ENCODE data around the gene VSX1.

VSX1 gene

GRCh38 chr20:25049261-25050060, 32.5 kb downstream of the VSX1 start:
- H3K4me1 ChIP-seq (ENCODE audit: control extremely low read depth in 1 of 4, control insufficient read depth in 4 of 4, insufficient read depth in 4 of 4, low read length in 3 of 4): peaks cover 7 to 35% (median 24%) of the 10 kb centered on the region in 4 experiments
- H3K9me3 ChIP-seq (ENCODE audit: control extremely low read depth in 1 of 5, control insufficient read depth in 4 of 5, insufficient read depth in 2 of 5, low read depth in 1 of 5, low read length in 4 of 5): no peaks in the 10 kb centered on the region
- no peak overlapping the region for H3K4me3 ChIP-seq (ENCODE audit: control insufficient read depth in 1 of 7, extremely low read depth in 1 of 7, insufficient read depth in 4 of 7, low read depth in 2 of 7, low read length in 6 of 7)
- no peak overlapping the region for H3K27ac ChIP-seq (ENCODE audit: insufficient read depth in 1 of 2, low read depth in 1 of 2, low read length in 2 of 2, poor library complexity in 1 of 2, severe bottlenecking in 2 of 2)
- over 99% methylated on average over 14 of the region's 16 CpGs for WGBS (ENCODE audit: insufficient coverage)
- no peaks in the 10 kb centered on the region for H3K27me3 ChIP-seq (replicated peaks in 2 of 5; ENCODE audit: control insufficient read depth in 4 of 5, insufficient read depth in 5 of 5, low read length in 4 of 5)
- CTCF ChIA-PET: interaction anchor here (1.0 to 1.3 kb wide), 3 partner anchors 15 to 55 kb away, joined by 3 read pairs; no protein-coding TSS in a partner anchor
- POLR2A ChIA-PET: no interaction called here
- peaks cover 9 to 44% (median 29%) of the 10 kb centered on the region in 4 experiments for H3K36me3 ChIP-seq (ENCODE audit: control insufficient read depth in 4 of 4, insufficient read depth in 4 of 4, low read length in 3 of 4)
- DNase-seq: no peak

- H3K27me3 ChIP-seq (replicated peaks in 2 of 5; ENCODE audit: control insufficient read depth in 4 of 5, insufficient read depth in 5 of 5, low read length in 4 of 5): no peaks in the 10 kb centered on the region
- H3K27ac ChIP-seq (ENCODE audit: insufficient read depth in 1 of 2, low read depth in 1 of 2, low read length in 2 of 2, poor library complexity in 1 of 2, severe bottlenecking in 2 of 2): no peak overlapping the region
- ChIA-PET CTCF (interaction anchor here (1.3 kb wide), 1 partner anchor 38 kb away, joined by 3 read pairs; no protein-coding TSS in a partner anchor), POLR2A (no interaction called here)
- 98% methylated on average over 7 of the region's 8 CpGs for WGBS (ENCODE audit: insufficient coverage)
- peaks cover 9 to 44% (median 29%) of the 10 kb centered on the region in 4 experiments for H3K36me3 ChIP-seq (ENCODE audit: control insufficient read depth in 4 of 4, insufficient read depth in 4 of 4, low read length in 3 of 4)
- H3K4me1 ChIP-seq (ENCODE audit: control extremely low read depth in 1 of 4, control insufficient read depth in 4 of 4, insufficient read depth in 4 of 4, low read length in 3 of 4): peaks cover 4 to 31% (median 20%) of the 10 kb centered on the region in 4 experiments
- H3K4me3 ChIP-seq (ENCODE audit: control insufficient read depth in 1 of 7, extremely low read depth in 1 of 7, insufficient read depth in 4 of 7, low read depth in 2 of 7, low read length in 6 of 7): no peak overlapping the region
- H3K9me3 ChIP-seq (ENCODE audit: control extremely low read depth in 1 of 5, control insufficient read depth in 4 of 5, insufficient read depth in 2 of 5, low read depth in 1 of 5, low read length in 4 of 5): no peaks in the 10 kb centered on the region
- no peak for DNase-seq
Observed at GRCh38 chr20:25048519-25048952, 33.4 kb downstream of the VSX1 start.

- no peak overlapping the region for H3K27ac ChIP-seq (ENCODE audit: insufficient read depth in 1 of 2, low read depth in 1 of 2, low read length in 2 of 2, poor library complexity in 1 of 2, severe bottlenecking in 2 of 2)
- CTCF ChIA-PET: no interaction called here
- no peak overlapping the region for H3K4me3 ChIP-seq (ENCODE audit: control insufficient read depth in 1 of 7, extremely low read depth in 1 of 7, insufficient read depth in 4 of 7, low read depth in 2 of 7, low read length in 6 of 7)
- peaks cover 9 to 44% (median 29%) of the 10 kb centered on the region in 4 experiments for H3K36me3 ChIP-seq (ENCODE audit: control insufficient read depth in 4 of 4, insufficient read depth in 4 of 4, low read length in 3 of 4)
- DNase-seq: no peak
- H3K9me3 ChIP-seq (ENCODE audit: control extremely low read depth in 1 of 5, control insufficient read depth in 4 of 5, insufficient read depth in 2 of 5, low read depth in 1 of 5, low read length in 4 of 5): no peaks in the 10 kb centered on the region
- peaks cover 0 to 31% (median 20%) of the 10 kb centered on the region in 4 experiments for H3K4me1 ChIP-seq (ENCODE audit: control extremely low read depth in 1 of 4, control insufficient read depth in 4 of 4, insufficient read depth in 4 of 4, low read length in 3 of 4)
- H3K27me3 ChIP-seq (replicated peaks in 2 of 5; ENCODE audit: control insufficient read depth in 4 of 5, insufficient read depth in 5 of 5, low read length in 4 of 5): no peaks in the 10 kb centered on the region
- 99% methylated on average over 13 of the region's 13 CpGs for WGBS (ENCODE audit: insufficient coverage)
- POLR2A ChIA-PET: no interaction called here
Observed at GRCh38 chr20:25047766-25048165, 34.2 kb downstream of the VSX1 start.

GRCh38 chr20:25046736-25047666, 34.9 kb downstream of the VSX1 start:
- H3K9me3 ChIP-seq (ENCODE audit: control extremely low read depth in 1 of 5, control insufficient read depth in 4 of 5, insufficient read depth in 2 of 5, low read depth in 1 of 5, low read length in 4 of 5): no peaks in the 10 kb centered on the region
- no peaks in the 10 kb centered on the region for H3K27me3 ChIP-seq (replicated peaks in 2 of 5; ENCODE audit: control insufficient read depth in 4 of 5, insufficient read depth in 5 of 5, low read length in 4 of 5)
- POLR2A ChIA-PET: no interaction called here
- no peak overlapping the region for H3K27ac ChIP-seq (ENCODE audit: insufficient read depth in 1 of 2, low read depth in 1 of 2, low read length in 2 of 2, poor library complexity in 1 of 2, severe bottlenecking in 2 of 2)
- peaks cover 0 to 32% (median 22%) of the 10 kb centered on the region in 4 experiments for H3K4me1 ChIP-seq (ENCODE audit: control extremely low read depth in 1 of 4, control insufficient read depth in 4 of 4, insufficient read depth in 4 of 4, low read length in 3 of 4)
- H3K4me3 ChIP-seq (ENCODE audit: control insufficient read depth in 1 of 7, extremely low read depth in 1 of 7, insufficient read depth in 4 of 7, low read depth in 2 of 7, low read length in 6 of 7): no peak overlapping the region
- 85% methylated on average over 19 of the region's 21 CpGs for WGBS (ENCODE audit: insufficient coverage)
- CTCF ChIA-PET: interaction anchor here (0.9 to 1.5 kb wide), 3 partner anchors 18 to 94 kb away, joined by 3 to 6 read pairs (median 3); no protein-coding TSS in a partner anchor
- no peak for DNase-seq
- peaks cover 9 to 45% (median 29%) of the 10 kb centered on the region in 4 experiments for H3K36me3 ChIP-seq (ENCODE audit: control insufficient read depth in 4 of 4, insufficient read depth in 4 of 4, low read length in 3 of 4)

GRCh38 chr20:25046181-25046641, 35.7 kb downstream of the VSX1 start:
- H3K9me3 ChIP-seq (ENCODE audit: control extremely low read depth in 1 of 5, control insufficient read depth in 4 of 5, insufficient read depth in 2 of 5, low read depth in 1 of 5, low read length in 4 of 5): no peaks in the 10 kb centered on the region
- H3K4me1 ChIP-seq (ENCODE audit: control extremely low read depth in 1 of 4, control insufficient read depth in 4 of 4, insufficient read depth in 4 of 4, low read length in 3 of 4): peaks cover 0 to 35% (median 25%) of the 10 kb centered on the region in 4 experiments
- no peak overlapping the region for H3K4me3 ChIP-seq (ENCODE audit: control insufficient read depth in 1 of 7, extremely low read depth in 1 of 7, insufficient read depth in 4 of 7, low read depth in 2 of 7, low read length in 6 of 7)
- no peak for DNase-seq
- H3K27ac ChIP-seq (ENCODE audit: insufficient read depth in 1 of 2, low read depth in 1 of 2, low read length in 2 of 2, poor library complexity in 1 of 2, severe bottlenecking in 2 of 2): no peak overlapping the region
- CTCF ChIA-PET: interaction anchor here (0.9 to 1.5 kb wide), 3 partner anchors 19 to 93 kb away, joined by 3 to 6 read pairs (median 3); no protein-coding TSS in a partner anchor
- WGBS (ENCODE audit: insufficient coverage): 93% methylated on average over 14 of the region's 14 CpGs
- POLR2A ChIA-PET: no interaction called here
- peaks cover 9 to 50% (median 29%) of the 10 kb centered on the region in 4 experiments for H3K36me3 ChIP-seq (ENCODE audit: control insufficient read depth in 4 of 4, insufficient read depth in 4 of 4, low read length in 3 of 4)
- no peaks in the 10 kb centered on the region for H3K27me3 ChIP-seq (replicated peaks in 2 of 5; ENCODE audit: control insufficient read depth in 4 of 5, insufficient read depth in 5 of 5, low read length in 4 of 5)

- H3K36me3 ChIP-seq (ENCODE audit: control insufficient read depth in 4 of 4, insufficient read depth in 4 of 4, low read length in 3 of 4): peaks cover 9 to 45% (median 27%) of the 10 kb centered on the region in 4 experiments
- DNase-seq: no peak
- ChIA-PET POLR2A (no interaction called here), CTCF (interaction anchor here (1.5 kb wide), 1 partner anchor 19 kb away, joined by 6 read pairs; no protein-coding TSS in a partner anchor)
- 63% methylated on average over 8 of the region's 9 CpGs for WGBS (ENCODE audit: insufficient coverage)
- H3K4me3 ChIP-seq (ENCODE audit: control insufficient read depth in 1 of 7, extremely low read depth in 1 of 7, insufficient read depth in 4 of 7, low read depth in 2 of 7, low read length in 6 of 7): no peak overlapping the region
- H3K9me3 ChIP-seq (ENCODE audit: control extremely low read depth in 1 of 5, control insufficient read depth in 4 of 5, insufficient read depth in 2 of 5, low read depth in 1 of 5, low read length in 4 of 5): no peaks in the 10 kb centered on the region
- peaks cover 0 to 37% (median 29%) of the 10 kb centered on the region in 4 experiments for H3K4me1 ChIP-seq (ENCODE audit: control extremely low read depth in 1 of 4, control insufficient read depth in 4 of 4, insufficient read depth in 4 of 4, low read length in 3 of 4)
- H3K27ac ChIP-seq (ENCODE audit: insufficient read depth in 1 of 2, low read depth in 1 of 2, low read length in 2 of 2, poor library complexity in 1 of 2, severe bottlenecking in 2 of 2): no peak overlapping the region
- no peaks in the 10 kb centered on the region for H3K27me3 ChIP-seq (replicated peaks in 2 of 5; ENCODE audit: control insufficient read depth in 4 of 5, insufficient read depth in 5 of 5, low read length in 4 of 5)
Observed at GRCh38 chr20:25045343-25045712, 36.6 kb downstream of the VSX1 start.

Measured in common myeloid progenitor, CD34-positive (primary cell).